Smooth muscle cell of the brain vasculature (primary cell): ENCODE measurements around the gene RPS6KB1.
"Not testable (repeated sequence)": the region's sequence is repeated elsewhere in the genome, so short reads cannot be mapped to it uniquely, and the experiment has no call there.

Experiments
- DNase-seq: peaks from one replicate; pipeline ENCODE4 v3.0.0-alpha.2; 2012; ENCODE audit warnings: low read depth, low spot score

The RPS6KB1 gene

GRCh38 chr17:59892924-59893675 lies at the start of gene RPS6KB1, which contains the start of gene TUBD1:
Gene RPS6KB1 (plus strand): TSS chr17:59893121. CDS start chr17:59893185, 64 bp downstream.
Gene TUBD1 (minus strand): TSS chr17:59892943. CDS start chr17:59891002, 1,941 bp downstream.
- DNase-seq = peak; percentile 98

GRCh38 chr17:59844884-59845594 lies 47.9 kb upstream of the RPS6KB1 start:
- DNase-seq = no peak

- DNase-seq = no peak
Observed at GRCh38 chr17:59845595-59846393, 47.1 kb upstream of the RPS6KB1 start.

GRCh38 chr17:59846394-59847165 lies 46.3 kb upstream of the RPS6KB1 start:
- no peak for DNase-seq

GRCh38 chr17:59848385-59848668 lies 44.6 kb upstream of the RPS6KB1 start:
- no peak for DNase-seq

- no peak for DNase-seq
Observed at GRCh38 chr17:59848778-59849177, 44.1 kb upstream of the RPS6KB1 start.

GRCh38 chr17:59850311-59850710 lies 42.6 kb upstream of the RPS6KB1 start:
- DNase-seq = not testable (repeated sequence)

- no peak for DNase-seq
Observed at GRCh38 chr17:59851439-59852375, 41.2 kb upstream of the RPS6KB1 start.

- DNase-seq = not testable (repeated sequence)
Observed at GRCh38 chr17:59852847-59853167, 40.1 kb upstream of the RPS6KB1 start.

- no peak for DNase-seq
Observed at GRCh38 chr17:59853168-59853918, 39.6 kb upstream of the RPS6KB1 start.

- not testable (repeated sequence) for DNase-seq
Observed at GRCh38 chr17:59853919-59854729, 38.8 kb upstream of the RPS6KB1 start.

GRCh38 chr17:59856859-59857794 lies 35.8 kb upstream of the RPS6KB1 start:
- DNase-seq = no peak

- no peak for DNase-seq
Observed at GRCh38 chr17:59858167-59858816, 34.6 kb upstream of the RPS6KB1 start.

- DNase-seq = no peak
Observed at GRCh38 chr17:59858932-59859331, 34.0 kb upstream of the RPS6KB1 start.

- DNase-seq = no peak
Observed at GRCh38 chr17:59859444-59860025, 33.4 kb upstream of the RPS6KB1 start.

- DNase-seq = no peak
Observed at GRCh38 chr17:59863616-59864015, 29.3 kb upstream of the RPS6KB1 start.

GRCh38 chr17:59869941-59870218 lies 23.0 kb upstream of the RPS6KB1 start:
- DNase-seq = no peak
